ENCODE results near the gene WWOX. TPM values are rescaled to one million over a fixed set of nuclear protein-coding genes. Genes with fewer than 3 reads are reported as not detected.

The WWOX gene
- total RNA-seq, 2 donors from 2014 or later: 12.6 to 17.2 TPM

GRCh38 chr16:78851266-78851665, 751.8 kb downstream of the WWOX start:
- H3K27ac Mint-ChIP-seq: no peak overlapping the region

GRCh38 chr16:78852081-78852635, 752.7 kb downstream of the WWOX start:
- H3K27ac Mint-ChIP-seq: no peak overlapping the region
- no peak for ATAC-seq

More at GRCh38 chr16:78851266-78851665, 751.8 kb downstream of the WWOX start:
- no peak for DNase-seq (ENCODE audit: low spot score in 2 of 2)
- no peak for ATAC-seq
- no peaks in the 10 kb centered on the region for H3K36me3 Mint-ChIP-seq
- peaks cover 0 to 5% of the 10 kb centered on the region in 2 donors for H3K9me3 Mint-ChIP-seq

GRCh38 chr16:78862022-78862421, 762.6 kb downstream of the WWOX start:
- Mint-ChIP-seq H3K27ac (no peak overlapping the region), H3K9me3 (peaks cover 0 to under 1% of the 10 kb centered on the region in 2 donors), H3K36me3 (no peaks in the 10 kb centered on the region)
- DNase-seq (ENCODE audit: low spot score in 2 of 2) (no peak), ATAC-seq (no peak)

More at GRCh38 chr16:78852081-78852635, 752.7 kb downstream of the WWOX start:
- DNase-seq (ENCODE audit: low spot score in 2 of 2): no peak
- H3K9me3 Mint-ChIP-seq: peaks cover 3 to 5% of the 10 kb centered on the region in 2 donors
- no peaks in the 10 kb centered on the region for H3K36me3 Mint-ChIP-seq

- ATAC-seq: no peak
- H3K9me3 Mint-ChIP-seq: no peaks in the 10 kb centered on the region
Measured at GRCh38 chr16:78866521-78866920, 767.1 kb downstream of the WWOX start.

GRCh38 chr16:78869492-78869891, 770.0 kb downstream of the WWOX start:
- Mint-ChIP-seq H3K36me3 (no peaks in the 10 kb centered on the region), H3K9me3 (no peaks in the 10 kb centered on the region), H3K27ac (no peak overlapping the region)
- DNase-seq (ENCODE audit: low spot score in 2 of 2): no peak
- no peak for ATAC-seq

More at GRCh38 chr16:78866521-78866920, 767.1 kb downstream of the WWOX start:
- Mint-ChIP-seq H3K36me3 (no peaks in the 10 kb centered on the region), H3K27ac (no peak overlapping the region)
- DNase-seq (ENCODE audit: low spot score in 2 of 2): no peak

GRCh38 chr16:78871241-78871640, 771.8 kb downstream of the WWOX start:
- no peak overlapping the region for H3K27ac Mint-ChIP-seq
- H3K9me3 Mint-ChIP-seq: no peaks in the 10 kb centered on the region
- ATAC-seq (no peak), DNase-seq (ENCODE audit: low spot score in 2 of 2) (no peak)
- no peaks in the 10 kb centered on the region for H3K36me3 Mint-ChIP-seq

GRCh38 chr16:78876671-78877070, 777.2 kb downstream of the WWOX start:
- Mint-ChIP-seq H3K9me3 (no peaks in the 10 kb centered on the region), H3K36me3 (no peaks in the 10 kb centered on the region), H3K27ac (no peak overlapping the region)
- DNase-seq (ENCODE audit: low spot score in 2 of 2) (no peak), ATAC-seq (no peak)

GRCh38 chr16:78877114-78877655, 777.7 kb downstream of the WWOX start:
- DNase-seq (ENCODE audit: low spot score in 2 of 2): no peak
- Mint-ChIP-seq H3K36me3 (no peaks in the 10 kb centered on the region), H3K27ac (no peak overlapping the region), H3K9me3 (no peaks in the 10 kb centered on the region)
- no peak for ATAC-seq

GRCh38 chr16:78878570-78878969, 779.1 kb downstream of the WWOX start:
- Mint-ChIP-seq H3K36me3 (no peaks in the 10 kb centered on the region), H3K9me3 (no peaks in the 10 kb centered on the region), H3K27ac (no peak overlapping the region)
- ATAC-seq (no peak), DNase-seq (ENCODE audit: low spot score in 2 of 2) (no peak)

GRCh38 chr16:78879011-78879410, 779.6 kb downstream of the WWOX start:
- DNase-seq (ENCODE audit: low spot score in 2 of 2): no peak
- H3K27ac Mint-ChIP-seq: no peak overlapping the region
- no peaks in the 10 kb centered on the region for H3K36me3 Mint-ChIP-seq
- no peaks in the 10 kb centered on the region for H3K9me3 Mint-ChIP-seq
- no peak for ATAC-seq

- ATAC-seq (no peak), DNase-seq (ENCODE audit: low spot score in 2 of 2) (no peak)
- H3K9me3 Mint-ChIP-seq: no peaks in the 10 kb centered on the region
- H3K36me3 Mint-ChIP-seq: no peaks in the 10 kb centered on the region
- H3K27ac Mint-ChIP-seq: no peak overlapping the region
Measured at GRCh38 chr16:78882150-78882549, 782.7 kb downstream of the WWOX start.

- DNase-seq (ENCODE audit: low spot score in 2 of 2) (no peak), ATAC-seq (peak in 1 of 2 donors; percentile 34)
- no peaks in the 10 kb centered on the region for H3K9me3 Mint-ChIP-seq
- no peak overlapping the region for H3K27ac Mint-ChIP-seq
- no peaks in the 10 kb centered on the region for H3K36me3 Mint-ChIP-seq
Measured at GRCh38 chr16:78882751-78883150, 783.3 kb downstream of the WWOX start.

- Mint-ChIP-seq H3K9me3 (no peaks in the 10 kb centered on the region), H3K36me3 (no peaks in the 10 kb centered on the region), H3K27ac (no peak overlapping the region)
- DNase-seq (ENCODE audit: low spot score in 2 of 2): no peak
- ATAC-seq: no peak
Measured at GRCh38 chr16:78884204-78884603, 784.8 kb downstream of the WWOX start.

GRCh38 chr16:78889346-78889745, 789.9 kb downstream of the WWOX start:
- H3K9me3 Mint-ChIP-seq: peaks cover 0 to 5% of the 10 kb centered on the region in 2 donors
- H3K36me3 Mint-ChIP-seq: peaks cover 3 to 17% of the 10 kb centered on the region in 2 donors
- peak overlapping the region in 1 of 2 donors; percentile 41 for H3K27ac Mint-ChIP-seq
- ATAC-seq (no peak), DNase-seq (ENCODE audit: low spot score in 2 of 2) (no peak)

- Mint-ChIP-seq H3K36me3 (peaks cover 6 to 25% of the 10 kb centered on the region in 2 donors), H3K9me3 (peaks cover 0 to 9% of the 10 kb centered on the region in 2 donors), H3K27ac (peak overlapping the region; percentile 45 to 81)
- ATAC-seq: peak; percentile 14 to 34
- DNase-seq (ENCODE audit: low spot score in 2 of 2): no peak
Measured at GRCh38 chr16:78890373-78890895, 791.0 kb downstream of the WWOX start.

- H3K9me3 Mint-ChIP-seq: peaks cover 0 to 11% of the 10 kb centered on the region in 2 donors
- peak overlapping the region in 1 of 2 donors; percentile 70 for H3K27ac Mint-ChIP-seq
- H3K36me3 Mint-ChIP-seq: peaks cover 6 to 29% of the 10 kb centered on the region in 2 donors
- DNase-seq (ENCODE audit: low spot score in 2 of 2) (no peak), ATAC-seq (peak; percentile 61 to 67)
Measured at GRCh38 chr16:78892951-78893733, 793.7 kb downstream of the WWOX start.

- H3K36me3 Mint-ChIP-seq: peaks cover 6 to 27% of the 10 kb centered on the region in 2 donors
- H3K9me3 Mint-ChIP-seq: peaks cover 0 to 15% of the 10 kb centered on the region in 2 donors
- ATAC-seq (no peak), DNase-seq (ENCODE audit: low spot score in 2 of 2) (no peak)
- H3K27ac Mint-ChIP-seq: peak overlapping the region in 1 of 2 donors; percentile 79
Measured at GRCh38 chr16:78894886-78895285, 795.4 kb downstream of the WWOX start.
